ENCODE results near the gene BTBD6.
A peak's percentile ranks its signal among the peaks of the same experiment; 100 is the strongest.

The BTBD6 gene

GRCh38 chr14:105229099-105229655, 19.2 kb upstream of the BTBD6 start:
- DNase-seq (ENCODE audit: low spot score) = no peak

- no peak for DNase-seq (ENCODE audit: low spot score)
These were observed 7.3 kb upstream of the BTBD6 start for GRCh38 chr14:105240811-105241576.

- no peak for DNase-seq (ENCODE audit: low spot score)
These were observed 6.7 kb upstream of the BTBD6 start for GRCh38 chr14:105241641-105242040.

GRCh38 chr14:105244334-105244733, 4.0 kb upstream of the BTBD6 start:
- no peak for DNase-seq (ENCODE audit: low spot score)

GRCh38 chr14:105247026-105247425, 1.3 kb upstream of the BTBD6 start:
- DNase-seq (ENCODE audit: low spot score) = no peak

GRCh38 chr14:105247715-105248367, 492 bp upstream of the BTBD6 start:
- DNase-seq (ENCODE audit: low spot score) = no peak

- peak; percentile 21 for DNase-seq (ENCODE audit: low spot score)
These were observed 1.1 kb downstream of the BTBD6 start for GRCh38 chr14:105249182-105250007.

- no peak for DNase-seq (ENCODE audit: low spot score)
These were observed 1.7 kb downstream of the BTBD6 start for GRCh38 chr14:105250008-105250366.

- no peak for DNase-seq (ENCODE audit: low spot score)
These were observed 2.7 kb downstream of the BTBD6 start for GRCh38 chr14:105250986-105251385.

- DNase-seq (ENCODE audit: low spot score) = no peak
These were observed 3.6 kb downstream of the BTBD6 start for GRCh38 chr14:105251920-105252319.

GRCh38 chr14:105252552-105253328, 4.4 kb downstream of the BTBD6 start:
- DNase-seq (ENCODE audit: low spot score) = no peak

- DNase-seq (ENCODE audit: low spot score) = no peak
These were observed 5.0 kb downstream of the BTBD6 start for GRCh38 chr14:105253329-105253682.

GRCh38 chr14:105255021-105255507, 6.7 kb downstream of the BTBD6 start:
- no peak for DNase-seq (ENCODE audit: low spot score)

GRCh38 chr14:105256292-105256960, 8.1 kb downstream of the BTBD6 start:
- no peak for DNase-seq (ENCODE audit: low spot score)

- DNase-seq (ENCODE audit: low spot score) = no peak
These were observed 9.1 kb downstream of the BTBD6 start for GRCh38 chr14:105257464-105257863.

- no peak for DNase-seq (ENCODE audit: low spot score)
These were observed 10.5 kb downstream of the BTBD6 start for GRCh38 chr14:105258846-105259245.

GRCh38 chr14:105260959-105261358, 12.6 kb downstream of the BTBD6 start:
- DNase-seq (ENCODE audit: low spot score) = no peak

GRCh38 chr14:105261781-105262180, 13.4 kb downstream of the BTBD6 start:
- DNase-seq (ENCODE audit: low spot score) = no peak

- DNase-seq (ENCODE audit: low spot score) = no peak
These were observed 19.7 kb downstream of the BTBD6 start for GRCh38 chr14:105267820-105268548.

GRCh38 chr14:105268736-105269354, 20.5 kb downstream of the BTBD6 start:
- no peak for DNase-seq (ENCODE audit: low spot score)

Measured in kidney capillary endothelial cell (primary cell).